Endometrial microvascular endothelial cells (primary cell): ENCODE measurements around the gene CRTC1. TPM values are rescaled to one million over a fixed set of nuclear protein-coding genes. Genes with fewer than 3 reads are reported as not detected.

Experiments used
- in situ Hi-C: cut with HindIII; loops from 2 replicates; pipeline ENCODE4 v1.10.0; 2017; ENCODE audit warnings: low sequenced_read_pairs, low pct_unique_long_range_greater_than_20kb; ENCODE audit errors: inconsistent ontology term
- total RNA-seq: library from RNA; depleted of rRNA; stranded (reverse); fragments of >200 nt; gene quantifications from one replicate; pipeline ENCODE4 v1.2.3, GENCODE V29; 2015; ENCODE audit errors: inconsistent ontology term

The CRTC1 gene, protein sequence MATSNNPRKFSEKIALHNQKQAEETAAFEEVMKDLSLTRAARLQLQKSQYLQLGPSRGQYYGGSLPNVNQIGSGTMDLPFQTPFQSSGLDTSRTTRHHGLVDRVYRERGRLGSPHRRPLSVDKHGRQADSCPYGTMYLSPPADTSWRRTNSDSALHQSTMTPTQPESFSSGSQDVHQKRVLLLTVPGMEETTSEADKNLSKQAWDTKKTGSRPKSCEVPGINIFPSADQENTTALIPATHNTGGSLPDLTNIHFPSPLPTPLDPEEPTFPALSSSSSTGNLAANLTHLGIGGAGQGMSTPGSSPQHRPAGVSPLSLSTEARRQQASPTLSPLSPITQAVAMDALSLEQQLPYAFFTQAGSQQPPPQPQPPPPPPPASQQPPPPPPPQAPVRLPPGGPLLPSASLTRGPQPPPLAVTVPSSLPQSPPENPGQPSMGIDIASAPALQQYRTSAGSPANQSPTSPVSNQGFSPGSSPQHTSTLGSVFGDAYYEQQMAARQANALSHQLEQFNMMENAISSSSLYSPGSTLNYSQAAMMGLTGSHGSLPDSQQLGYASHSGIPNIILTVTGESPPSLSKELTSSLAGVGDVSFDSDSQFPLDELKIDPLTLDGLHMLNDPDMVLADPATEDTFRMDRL
- total RNA-seq = 2.3 TPM

DNA sequence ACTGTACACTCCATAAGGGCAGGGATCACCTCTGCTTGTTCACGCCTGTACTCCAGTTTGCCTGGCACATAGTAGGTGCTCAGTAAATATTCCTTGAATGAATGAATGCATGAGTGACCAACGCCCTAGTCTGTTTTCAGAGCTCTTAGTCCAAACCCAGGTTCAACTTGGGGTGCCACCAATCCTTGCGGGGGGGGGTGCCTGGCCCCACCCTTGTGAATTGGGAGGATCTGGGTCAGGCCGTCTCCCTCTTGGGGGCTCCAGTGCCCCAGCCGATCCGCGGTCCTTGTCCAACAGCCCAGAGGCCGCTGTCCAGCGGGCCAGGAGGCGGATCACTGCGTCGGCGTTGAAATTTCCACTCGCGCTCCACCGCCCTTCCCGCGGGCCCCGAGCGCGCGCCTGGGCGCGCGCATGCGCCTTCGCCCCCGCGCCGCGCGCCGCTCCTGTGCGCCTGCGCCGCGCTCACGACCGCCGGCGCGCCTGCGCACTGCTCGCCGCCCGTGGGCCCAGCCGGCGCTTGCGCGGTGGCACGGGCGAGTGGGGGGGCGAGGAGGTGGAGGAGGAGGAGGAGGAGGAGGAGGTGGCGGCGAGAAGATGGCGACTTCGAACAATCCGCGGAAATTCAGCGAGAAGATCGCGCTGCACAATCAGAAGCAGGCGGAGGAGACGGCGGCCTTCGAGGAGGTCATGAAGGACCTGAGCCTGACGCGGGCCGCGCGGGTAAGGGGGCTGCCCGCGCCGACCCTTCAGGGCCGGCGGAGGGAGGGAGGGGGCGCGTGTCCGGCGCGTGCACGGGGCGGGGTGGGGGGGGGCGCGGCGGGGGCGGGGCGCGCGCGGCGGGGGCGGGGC lies at the start of gene CRTC1:
TSS of gene CRTC1 (plus strand) at position 572 of the 849 bp plus-strand sequence. CDS start at position 595, 23 bp downstream.
- in situ Hi-C loops = no loop called here

DNA sequence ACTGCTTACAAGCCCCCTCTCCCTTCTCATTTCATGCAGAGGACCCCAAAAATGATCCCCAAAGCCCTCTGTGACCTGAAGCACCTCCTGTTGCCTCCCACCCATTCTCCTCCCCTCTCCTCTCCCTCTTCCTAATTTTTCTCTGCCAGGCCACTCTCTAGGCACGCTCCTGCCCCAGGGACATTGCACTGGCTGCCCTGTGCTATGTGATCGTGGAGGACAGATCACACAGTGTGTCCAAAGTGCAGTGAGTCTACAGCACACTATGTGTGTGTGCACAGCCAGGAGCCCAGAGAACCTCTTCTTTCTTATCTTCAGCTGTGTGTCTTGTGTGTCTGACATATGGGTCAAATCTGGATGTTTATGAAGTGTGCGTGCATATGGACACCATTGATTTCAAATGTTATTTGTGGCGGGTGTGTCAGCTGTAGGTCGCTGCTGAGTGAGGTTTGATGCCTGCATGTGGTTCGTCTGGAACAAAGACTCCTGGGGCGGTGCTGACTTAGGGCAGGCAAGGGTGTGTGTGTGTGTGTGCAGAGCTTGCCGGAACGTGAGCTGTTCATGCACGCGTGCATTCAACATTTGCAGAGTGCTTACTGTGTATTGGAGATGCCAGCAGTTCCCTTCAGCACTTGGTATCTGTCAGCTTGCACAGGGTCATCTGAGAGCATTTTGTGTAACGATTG lies 48.7 kb upstream of the CRTC1 start:
- in situ Hi-C loops = no loop called here

DNA sequence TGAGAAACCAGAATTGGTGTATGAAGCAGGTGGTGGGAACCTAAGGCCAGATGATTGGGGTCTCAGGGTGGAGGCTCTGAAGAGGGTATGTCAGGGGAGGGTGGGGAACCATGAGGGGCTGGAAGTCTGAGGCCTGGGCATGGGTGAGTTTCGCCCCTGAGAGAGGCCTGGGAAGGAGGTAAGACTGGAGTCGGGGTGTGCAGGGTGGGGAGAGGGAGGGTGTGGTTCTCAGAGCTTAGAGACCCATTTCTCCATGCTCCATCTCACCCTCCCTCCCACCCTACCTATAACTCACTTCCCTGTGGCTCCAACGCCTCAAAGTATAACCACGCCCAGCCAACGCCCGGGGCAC lies 47.7 kb upstream of the CRTC1 start:
- in situ Hi-C loops = no loop called here

DNA sequence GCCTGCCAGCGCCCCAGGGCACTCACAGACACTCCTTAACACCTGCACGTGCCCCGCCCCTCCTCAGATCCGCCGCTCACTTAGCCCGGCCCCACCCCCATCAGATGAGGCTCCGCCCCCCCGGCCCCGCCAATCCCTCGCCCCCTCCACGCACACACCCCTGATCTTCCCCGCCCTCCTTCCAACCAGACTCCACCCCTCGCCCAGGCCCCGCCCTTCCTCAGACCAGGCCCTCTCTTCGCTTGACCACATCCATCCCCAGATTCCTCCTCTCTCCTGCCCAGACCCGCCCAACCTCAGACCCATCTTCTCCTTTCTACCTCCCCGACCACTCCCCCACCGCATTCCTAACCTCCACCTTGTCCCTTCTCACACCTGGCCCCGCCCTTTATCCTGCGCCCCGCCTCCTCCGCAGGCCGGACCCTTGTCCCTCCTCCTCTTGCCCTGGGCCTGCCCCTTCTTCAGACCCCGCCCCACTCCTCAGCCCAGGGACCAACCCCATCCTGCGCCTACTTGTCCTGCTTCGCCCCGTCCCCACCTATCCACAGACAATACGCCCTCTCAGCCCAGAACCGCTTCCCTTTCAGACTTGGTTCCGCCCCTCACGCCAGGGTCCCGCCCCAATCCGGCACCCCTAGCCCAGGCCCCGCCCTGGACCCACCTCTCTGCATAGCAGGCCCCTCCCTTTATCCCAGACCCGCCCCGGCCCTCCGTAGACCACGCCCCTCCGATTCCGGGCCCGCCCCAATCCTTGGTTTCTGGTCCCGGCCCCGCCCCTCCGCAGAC lies 47.1 kb upstream of the CRTC1 start:
- in situ Hi-C loops = no loop called here

DNA sequence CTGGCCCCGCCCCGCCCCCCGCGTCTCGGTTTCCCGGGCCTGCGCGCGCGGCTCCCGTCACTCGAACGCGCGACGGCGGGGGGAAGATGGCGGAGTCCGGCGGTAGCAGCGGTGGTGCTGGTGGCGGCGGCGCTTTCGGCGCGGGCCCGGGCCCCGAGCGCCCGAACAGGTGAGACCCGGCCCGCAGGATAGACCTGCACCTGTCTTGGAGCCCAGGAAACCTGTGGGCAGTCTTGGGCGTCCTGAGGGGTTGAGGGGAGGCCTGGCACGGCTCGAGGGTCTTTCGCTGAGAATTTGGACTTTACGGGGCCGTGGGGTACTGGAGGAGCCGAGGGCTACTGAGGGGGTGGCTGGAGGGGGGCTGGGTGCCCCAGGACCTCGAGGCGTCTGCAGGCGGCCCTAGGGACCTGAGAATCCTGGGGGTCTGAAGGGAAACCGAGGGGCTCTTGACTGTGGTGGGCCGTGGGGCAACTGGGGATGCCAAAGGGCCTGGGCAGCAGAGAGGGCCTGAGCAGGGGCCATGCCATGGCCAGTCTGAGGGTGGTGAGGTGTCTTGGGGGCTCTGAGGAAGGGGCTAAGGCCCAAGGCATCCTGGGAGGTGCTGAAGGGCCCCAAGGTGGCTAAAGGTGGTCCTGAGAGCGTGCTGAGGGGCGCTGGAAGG lies 46.4 kb upstream of the CRTC1 start, which contains the start of gene KLHL26:
TSS of gene KLHL26 (plus strand) at position 60 of the 661 bp plus-strand sequence. CDS start at position 87, 27 bp downstream.
- in situ Hi-C loops = no loop called here

DNA sequence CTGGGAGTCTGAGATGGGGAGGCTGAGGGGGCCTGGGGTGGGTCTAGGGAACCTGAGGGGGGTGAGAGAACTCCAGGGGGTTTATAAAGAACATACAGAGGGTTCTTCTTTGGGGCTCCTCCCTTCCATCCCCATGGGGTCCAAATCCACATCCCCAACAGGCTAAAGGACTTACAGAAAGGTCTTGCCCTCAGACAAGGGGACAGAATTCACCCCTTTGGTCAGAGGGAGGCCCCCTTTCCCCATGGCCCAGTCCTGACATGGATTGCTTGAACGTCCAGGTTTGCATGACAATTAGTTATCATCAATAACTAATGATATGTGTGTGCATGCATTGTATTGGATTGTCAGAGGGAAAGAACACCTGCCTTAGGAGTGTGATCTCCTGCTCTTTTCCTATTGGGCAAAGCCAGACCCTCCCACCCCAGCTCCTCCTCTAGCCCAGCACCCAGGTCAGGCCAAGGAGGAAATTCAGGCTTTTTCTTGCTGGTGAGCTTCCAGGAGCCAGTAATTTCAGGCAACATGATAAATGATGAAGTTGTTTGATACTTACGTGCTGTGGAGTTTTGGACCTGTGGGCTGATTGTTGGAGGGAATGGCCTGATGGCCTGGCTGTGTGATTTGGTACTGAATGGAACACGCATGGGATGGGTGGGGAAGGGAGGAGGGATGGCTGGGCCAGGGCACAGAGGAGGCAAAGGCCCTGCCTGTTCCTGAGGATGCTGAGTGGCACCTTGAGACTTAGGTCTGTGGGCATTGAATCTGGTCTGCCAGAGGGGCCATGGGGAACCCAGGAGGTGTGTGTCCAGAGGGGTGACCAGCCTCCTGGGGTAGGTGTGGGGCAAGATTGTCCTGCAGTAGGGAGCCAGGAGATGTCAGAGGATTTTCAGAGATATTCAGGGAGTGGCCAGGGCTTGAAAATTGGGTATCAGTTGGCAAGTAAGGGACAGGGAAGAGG lies 45.5 kb upstream of the CRTC1 start:
- in situ Hi-C loops = no loop called here

DNA sequence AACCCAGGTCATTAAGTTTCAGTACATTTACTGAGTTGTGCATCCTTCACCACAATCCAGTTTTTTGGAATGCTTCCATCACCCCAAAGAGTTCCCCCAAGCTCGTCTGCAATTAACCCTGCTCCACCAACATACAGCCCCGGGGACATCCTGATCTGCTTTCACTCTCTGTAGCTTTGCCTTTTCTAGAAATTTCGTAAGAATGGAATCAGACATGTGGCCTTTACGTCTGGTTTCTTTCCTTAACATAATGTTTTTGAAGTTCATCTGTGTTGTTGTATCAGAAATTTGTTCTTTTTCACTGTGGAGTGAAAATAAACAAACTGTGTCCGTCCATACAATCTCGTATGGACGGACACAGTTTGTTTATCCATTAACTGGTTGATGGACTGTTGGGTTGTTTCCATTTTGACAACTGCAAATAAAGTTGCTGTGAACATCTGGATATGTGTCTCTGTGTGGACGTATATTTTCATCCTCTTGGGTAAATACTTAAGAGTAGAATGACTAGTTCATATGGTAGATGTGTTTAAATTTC lies 43.7 kb upstream of the CRTC1 start:
- in situ Hi-C loops = no loop called here

DNA sequence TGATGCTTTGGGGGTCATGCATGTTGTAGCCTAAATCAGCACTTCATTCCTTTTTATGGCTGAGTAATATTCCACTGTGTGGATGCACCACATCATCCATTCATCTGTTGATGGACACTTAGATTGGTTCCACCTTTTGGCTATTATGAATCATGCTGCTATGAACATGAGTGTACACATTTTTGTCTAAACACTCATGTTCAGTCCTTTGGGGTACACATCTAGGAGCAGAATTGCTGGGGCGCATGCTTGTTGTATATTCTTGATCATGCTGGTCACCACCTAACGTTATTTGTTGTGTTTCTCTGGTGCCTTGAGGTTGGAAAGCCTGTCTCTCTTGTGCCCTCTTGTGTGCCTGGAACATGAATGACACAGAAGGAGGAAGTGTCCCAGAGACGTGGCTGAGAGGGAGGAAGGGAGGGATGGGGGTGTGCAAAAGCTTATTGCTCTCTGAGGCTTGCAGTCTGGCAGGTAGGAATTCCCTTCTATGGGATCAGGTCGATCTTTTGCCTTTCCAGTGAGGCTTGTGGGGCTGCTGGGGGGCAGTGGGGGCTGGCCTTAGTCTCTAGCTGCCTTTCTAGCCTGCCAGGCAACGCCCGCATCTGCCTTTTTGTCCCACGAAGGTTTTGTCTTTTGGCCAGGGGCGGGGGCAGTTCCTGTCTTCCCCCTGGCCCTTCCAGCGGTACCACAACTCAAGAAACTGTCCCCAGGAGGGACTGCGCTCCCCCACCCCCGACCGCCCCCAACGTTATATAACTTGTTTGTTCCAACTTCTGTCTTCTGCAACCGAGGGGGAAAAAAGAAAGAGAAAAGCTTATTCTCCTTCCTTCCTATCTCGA lies 39.1 kb upstream of the CRTC1 start:
- in situ Hi-C loops = no loop called here

DNA sequence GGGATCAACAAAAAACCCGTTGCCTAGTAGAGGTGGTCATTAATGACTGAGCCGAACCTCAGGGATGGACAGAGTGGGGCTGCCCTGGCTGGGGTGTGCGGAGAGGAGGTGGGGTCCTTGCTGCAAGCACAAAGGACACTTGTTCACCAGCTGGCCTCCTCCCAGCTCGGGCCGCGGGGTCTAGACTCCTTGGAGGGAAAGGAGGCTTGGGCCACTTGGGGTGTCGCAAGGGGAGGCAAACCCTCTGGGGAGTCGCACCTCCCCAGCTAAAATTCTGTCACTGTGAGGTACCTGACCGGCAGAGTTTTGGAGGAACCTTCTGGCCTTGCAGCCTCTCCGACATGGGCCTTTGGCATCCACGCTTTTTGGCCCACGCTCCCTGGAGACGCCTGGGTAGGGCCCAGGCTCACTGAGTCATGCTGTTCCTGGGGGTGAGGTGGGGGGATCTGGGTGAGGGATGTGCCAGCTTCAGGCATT lies 38.4 kb upstream of the CRTC1 start:
- in situ Hi-C loops = no loop called here

DNA sequence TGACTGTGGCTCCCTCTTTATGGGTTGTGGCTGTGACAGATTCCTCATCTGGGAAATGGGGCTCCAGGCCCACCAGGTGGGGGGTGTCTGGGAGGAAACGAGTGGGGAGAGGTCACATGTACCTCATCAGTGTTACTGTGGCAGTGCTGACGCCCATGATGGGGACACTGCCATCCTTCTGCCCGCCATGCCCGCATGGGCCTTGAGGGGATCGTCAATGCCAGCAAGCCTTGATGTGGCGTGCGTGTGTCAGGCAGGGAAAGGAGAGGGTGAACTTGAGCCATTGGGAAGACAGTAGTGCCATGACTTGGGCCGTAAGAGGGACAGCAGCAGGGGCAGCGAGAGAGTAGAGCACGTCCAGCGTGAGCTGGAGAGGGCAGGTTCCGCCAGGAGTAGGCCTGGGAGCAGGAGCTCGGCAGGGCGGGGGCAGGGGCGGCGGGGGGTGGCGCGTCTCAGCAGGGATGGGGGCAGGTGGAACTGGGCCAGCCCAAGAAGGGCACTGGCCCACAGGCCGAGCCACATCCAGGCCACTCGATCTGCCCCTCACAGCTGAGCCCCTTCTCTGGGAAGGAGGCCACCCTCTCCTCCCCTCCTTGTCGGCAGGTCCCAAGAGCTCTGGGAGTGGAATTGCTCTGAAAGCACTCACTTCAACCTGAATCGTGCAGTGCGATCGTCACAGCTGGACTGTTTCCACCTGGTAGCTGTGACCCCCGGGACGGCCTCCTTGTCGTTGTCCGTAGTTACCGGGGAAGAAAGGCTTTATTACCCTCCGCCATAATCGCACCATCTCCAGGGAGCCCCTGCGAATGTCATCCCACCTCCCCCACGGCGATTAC lies 36.7 kb upstream of the CRTC1 start:
- in situ Hi-C loops = no loop called here

DNA sequence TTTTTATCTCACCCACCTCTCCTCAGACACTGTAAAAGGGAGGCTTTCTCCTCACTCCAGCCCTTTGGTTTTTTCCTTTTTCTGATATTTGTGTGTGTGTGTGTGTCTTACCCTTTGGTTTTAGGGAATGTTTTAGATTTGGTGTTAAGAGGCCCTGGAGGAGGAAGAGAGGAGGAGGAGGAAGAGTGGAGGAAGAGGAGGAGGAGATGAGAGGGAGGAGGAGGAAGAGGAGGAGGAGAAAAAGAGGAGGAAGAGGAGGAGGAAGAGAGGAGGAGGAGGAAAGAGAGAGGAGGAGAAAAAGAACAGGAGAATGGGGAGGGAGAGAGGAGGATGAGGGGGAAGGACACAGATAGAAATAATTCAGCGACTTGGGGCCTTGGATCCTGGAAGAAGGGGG lies 36.1 kb upstream of the CRTC1 start:
- in situ Hi-C loops = no loop called here

DNA sequence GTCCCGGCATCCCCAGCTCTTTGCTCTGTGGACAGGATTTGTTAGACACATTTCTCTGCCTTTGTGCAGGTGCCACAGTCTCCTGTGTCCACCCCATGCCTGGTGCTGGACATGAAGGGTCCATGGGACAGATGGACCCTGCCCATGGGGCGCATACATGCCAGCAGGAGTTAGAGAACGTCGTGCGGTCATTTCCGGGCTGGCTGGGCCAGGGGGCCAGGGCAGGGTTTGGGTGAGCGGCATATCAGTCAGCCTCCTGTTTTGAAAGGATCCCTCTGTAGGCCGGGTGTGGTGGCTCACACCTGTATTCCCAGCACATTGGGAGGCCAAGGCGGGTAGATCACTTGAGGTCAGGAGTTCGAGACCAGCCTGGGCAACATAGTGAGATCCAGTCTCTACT lies 35.7 kb upstream of the CRTC1 start:
- in situ Hi-C loops = no loop called here

DNA sequence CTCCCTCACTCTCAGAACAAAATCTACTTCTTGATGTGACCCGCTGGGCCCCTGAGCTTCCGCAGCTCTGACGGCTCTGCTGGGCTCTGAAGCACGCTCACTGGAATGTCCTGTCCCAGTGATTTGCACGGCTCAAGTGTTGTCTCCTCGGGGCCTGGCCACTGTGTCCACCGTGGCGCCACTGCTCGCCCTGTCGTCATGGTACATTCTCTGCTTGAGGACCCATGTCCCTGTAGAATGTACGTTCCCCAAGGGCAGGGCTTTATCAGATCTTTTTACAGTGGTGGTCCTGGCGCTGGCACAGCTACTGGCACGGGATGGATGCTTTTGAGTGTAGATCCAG lies 34.5 kb upstream of the CRTC1 start:
- in situ Hi-C loops = no loop called here

DNA sequence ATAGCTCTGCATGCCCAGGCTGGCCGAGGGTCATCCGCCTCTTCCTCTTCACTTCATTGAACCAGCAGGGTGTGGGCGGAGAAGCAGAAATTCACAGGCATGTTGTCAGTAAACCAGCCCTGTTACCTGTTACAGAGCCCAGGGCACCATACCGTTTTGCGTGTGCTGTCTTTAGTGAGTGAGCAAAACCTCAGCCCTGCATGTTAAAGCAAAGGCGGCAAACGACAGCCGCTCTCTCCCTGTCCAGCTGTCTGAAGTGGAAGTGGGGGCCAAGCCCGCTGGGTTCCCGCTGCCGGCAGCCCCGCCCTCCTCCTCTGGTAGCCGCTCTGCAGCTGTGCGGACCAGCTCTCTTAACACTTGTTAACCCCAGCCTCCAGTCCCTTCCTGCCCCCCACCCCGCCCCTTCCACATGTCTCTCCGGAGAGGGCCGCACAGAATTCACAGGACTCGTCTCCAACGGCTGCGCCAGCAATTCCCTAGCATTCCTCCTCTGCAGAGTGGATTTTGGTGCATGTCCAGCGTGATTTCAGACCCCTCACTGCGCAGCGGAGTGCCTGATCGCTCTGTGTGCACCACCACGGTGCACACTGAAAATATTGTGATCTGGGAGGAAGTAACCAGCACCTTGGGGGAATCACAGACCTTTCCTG lies 34.0 kb upstream of the CRTC1 start:
- in situ Hi-C loops = no loop called here
